Endodermal cell (in vitro differentiated cells): Measurements from ENCODE around the gene CBLC. TPM values are rescaled to one million over a fixed set of nuclear protein-coding genes. Genes with fewer than 3 reads are reported as not detected.

Experiments
- DNase-seq: peaks from one replicate; pipeline ENCODE4 v3.0.0-alpha.2; 2017
- H3K27ac ChIP-seq: 2 replicates; pipeline ENCODE4 v1.5.1; 2013; ENCODE audit warnings: mild to moderate bottlenecking, low read depth, low read length, moderate library complexity
- H3K27me3 ChIP-seq: 2 replicates; pipeline ENCODE4 v1.6.1; 2013; ENCODE audit warnings: mild to moderate bottlenecking, low read length, moderate library complexity; ENCODE audit not compliant: insufficient read depth, control insufficient read depth, poor library complexity, severe bottlenecking
- H3K36me3 ChIP-seq: 2 replicates; pipeline ENCODE4 v1.7.0; 2013; ENCODE audit warnings: mild to moderate bottlenecking, low read length, moderate library complexity; ENCODE audit not compliant: control insufficient read depth, insufficient read depth
- H3K4me1 ChIP-seq: one replicate; pipeline ENCODE4 v1.7.0; 2013; ENCODE audit warnings: low read length; ENCODE audit not compliant: control insufficient read depth, insufficient read depth
- H3K4me3 ChIP-seq: 2 replicates; pipeline ENCODE4 v1.5.1; 2013; ENCODE audit warnings: mild to moderate bottlenecking, low read length, moderate library complexity
- H3K9ac ChIP-seq: 2 replicates; pipeline ENCODE4 v1.6.1; 2013; ENCODE audit warnings: mild to moderate bottlenecking, low read length, moderate library complexity; ENCODE audit not compliant: poor library complexity, severe bottlenecking; ENCODE audit errors: extremely low read depth
- H3K9me3 ChIP-seq: 2 replicates; pipeline ENCODE4 v1.6.1; 2013; ENCODE audit warnings: mild to moderate bottlenecking, low read length, moderate library complexity; ENCODE audit not compliant: control insufficient read depth
- H3K27ac Mint-ChIP-seq: 2 replicates; pipeline ENCODE4 v1.8.0; 2020; ENCODE audit warnings: mixed read lengths
- H3K27me3 Mint-ChIP-seq: 2 replicates; pipeline ENCODE4 v1.8.0; 2021; ENCODE audit warnings: mild to moderate bottlenecking, mixed read lengths; ENCODE audit not compliant: insufficient read depth
- H3K36me3 Mint-ChIP-seq: 2 replicates; pipeline ENCODE4 v1.8.0; 2020; ENCODE audit warnings: low read depth, mixed read lengths
- H3K4me1 Mint-ChIP-seq: 2 replicates; pipeline ENCODE4 v1.8.0; 2020; ENCODE audit warnings: mixed read lengths
- H3K4me3 Mint-ChIP-seq: 2 replicates; pipeline ENCODE4 v1.8.0; 2020; ENCODE audit warnings: mild to moderate bottlenecking, moderate library complexity, mixed read lengths
- H3K9me3 Mint-ChIP-seq: 2 replicates; pipeline ENCODE4 v1.8.0; 2020; ENCODE audit warnings: mild to moderate bottlenecking, mixed read lengths
- CTCF ChIP-seq: fragments of 200-600 bp; sonication (generic); conservative IDR thresholded peaks from 2 replicates; pipeline ENCODE4 v1.5.0; 2021; ENCODE audit warnings: antibody characterized with exemption, mild to moderate bottlenecking
- WGBS, 2 experiments: methylation state at CpG; one replicate each; pipeline versions ENCODE4 v1.1.5 to v1.1.7; 2013; ENCODE audit warnings: missing lambda C conversion rate in 2 of 2, mixed read lengths in 1 of 2; ENCODE audit not compliant: insufficient coverage in 1 of 2, insufficient read length in 1 of 2; 5-methylcytosine and 5-hydroxymethylcytosine counted together
- total RNA-seq, 2 donors: library from RNA; stranded (reverse); fragmentation: NEBNext Ultra II Directional in 1 of 2; extraction: Animal tissue kit (Norgen Biotek cat#: 25700) in 1 of 2; gene quantifications; 2 replicates in 1 of 2; 3 replicates in 1 of 2; pipeline ENCODE4 v1.2.1, GENCODE V29; 2021

The CBLC gene
- total RNA-seq, 2 donors from 2014 or later = 6.6 to 15.5 TPM

- Histone ChIP-seq H3K9ac (no peak overlapping the region), H3K4me3 (no peak overlapping the region), H3K36me3 (no peaks in the 10 kb centered on the region), H3K4me1 (no peaks in the 10 kb centered on the region), H3K27me3 (no peaks in the 10 kb centered on the region), H3K9me3 (no peaks in the 10 kb centered on the region), H3K27ac (no peak overlapping the region)
- no peak for TF ChIP-seq CTCF
- no peak for DNase-seq
- Mint-ChIP-seq H3K4me1 (peaks cover 6% of the 10 kb centered on the region), H3K27ac (no peak overlapping the region), H3K9me3 (no peaks in the 10 kb centered on the region), H3K4me3 (no peak overlapping the region), H3K27me3 (no peaks in the 10 kb centered on the region), H3K36me3 (peaks cover 2% of the 10 kb centered on the region)
- 95 to 98% methylated on average over 8 to 15 of the region's 15 CpGs for WGBS, 2 experiments
Observed at GRCh38 chr19:44785993-44786392, 8.3 kb downstream of the CBLC start.

GRCh38 chr19:44788971-44789370 lies 11.3 kb downstream of the CBLC start:
- H3K4me3 Mint-ChIP-seq = no peak overlapping the region
- H3K9me3 ChIP-seq = no peaks in the 10 kb centered on the region
- H3K27ac Mint-ChIP-seq = no peak overlapping the region
- no peak overlapping the region for H3K27ac ChIP-seq
- H3K27me3 ChIP-seq = no peaks in the 10 kb centered on the region
- H3K27me3 Mint-ChIP-seq = no peaks in the 10 kb centered on the region
- H3K4me3 ChIP-seq = no peak overlapping the region
- peaks cover 10% of the 10 kb centered on the region for H3K4me1 Mint-ChIP-seq
- TF ChIP-seq CTCF = no peak
- no peaks in the 10 kb centered on the region for H3K4me1 ChIP-seq
- DNase-seq = no peak
- H3K36me3 Mint-ChIP-seq = peaks cover 3% of the 10 kb centered on the region
- no peak overlapping the region for H3K9ac ChIP-seq
- no peaks in the 10 kb centered on the region for H3K9me3 Mint-ChIP-seq
- 95% methylated on average over 3 to 6 of the region's 6 CpGs for WGBS, 2 experiments
- H3K36me3 ChIP-seq = no peaks in the 10 kb centered on the region

GRCh38 chr19:44789943-44790483 lies 12.3 kb downstream of the CBLC start:
- H3K9ac ChIP-seq = no peak overlapping the region
- no peak overlapping the region for H3K27ac ChIP-seq
- no peaks in the 10 kb centered on the region for H3K27me3 ChIP-seq
- H3K36me3 ChIP-seq = no peaks in the 10 kb centered on the region
- Mint-ChIP-seq H3K4me3 (no peak overlapping the region), H3K36me3 (peaks cover 8% of the 10 kb centered on the region), H3K27me3 (no peaks in the 10 kb centered on the region), H3K27ac (no peak overlapping the region), H3K4me1 (peaks cover 4% of the 10 kb centered on the region), H3K9me3 (no peaks in the 10 kb centered on the region)
- H3K4me1 ChIP-seq = no peaks in the 10 kb centered on the region
- H3K4me3 ChIP-seq = no peak overlapping the region
- TF ChIP-seq CTCF = no peak
- 91 to 94% methylated on average over 4 to 12 of the region's 13 CpGs for WGBS, 2 experiments
- no peaks in the 10 kb centered on the region for H3K9me3 ChIP-seq
- DNase-seq = no peak
